Caco-2 (cell line): Measurements from ENCODE around the gene CCDC197. TPM values are rescaled to one million over a fixed set of nuclear protein-coding genes. Genes with fewer than 3 reads are reported as not detected.

ENCODE experiments used
- BruUV-seq: library from RNA; stranded (reverse); fragments of 400-500 nt; replicated peaks from 2 replicates; lab custom pipeline; 2021; lab: Mats Ljungman, UMichigan
- CTCF ChIA-PET: fragments of 300-600 bp; sonication (Branson Sonifier 250); formaldehyde crosslinking; loops from one replicate; lab custom pipeline; 2022; ENCODE audit warnings: antibody characterized with exemption; lab: Charles Lee
- POLR2A ChIA-PET: fragments of 300-600 bp; sonication (Branson Sonifier 250); formaldehyde crosslinking; loops from one replicate; lab custom pipeline; 2022; ENCODE audit warnings: antibody characterized with exemption; lab: Charles Lee
- DNase-seq, 2 experiments: peaks; one replicate each; pipeline versions ENCODE4 v3.0.0 to v3.0.0-alpha.2; 2020 to 2022
- H3K27me3 ChIP-seq: replicated peaks from 2 replicates; pipeline ENCODE4 v1.6.0; 2011; ENCODE audit warnings: low read length; ENCODE audit not compliant: control insufficient read depth, insufficient read depth
- H3K36me3 ChIP-seq: 2 replicates; pipeline ENCODE4 v1.5.1; 2011; ENCODE audit warnings: low read length; ENCODE audit not compliant: control insufficient read depth, insufficient read depth
- H3K4me1 ChIP-seq: fragments of 250-450 bp; sonication (Bioruptor Pico); 2 replicates; pipeline ENCODE4 v1.5.1; 2020; ENCODE audit warnings: mild to moderate bottlenecking
- H3K4me3 ChIP-seq: 2 replicates; pipeline ENCODE4 v1.5.1; 2011; ENCODE audit warnings: low read depth, mild to moderate bottlenecking, control low read depth, low read length
- H3K9me3 ChIP-seq: fragments of 250-450 bp; sonication (Bioruptor Pico); 2 replicates; pipeline ENCODE4 v1.5.1; 2020; ENCODE audit warnings: mild to moderate bottlenecking, moderate library complexity
- H3K27ac Mint-ChIP-seq: one replicate; pipeline ENCODE4 v1.8.0; 2022; ENCODE audit warnings: mixed read lengths; ENCODE audit not compliant: unreplicated experiment
- H3K27me3 Mint-ChIP-seq: one replicate; pipeline ENCODE4 v1.8.0; 2022; ENCODE audit warnings: mixed read lengths; ENCODE audit not compliant: insufficient read depth, unreplicated experiment
- H3K36me3 Mint-ChIP-seq: one replicate; pipeline ENCODE4 v1.8.0; 2022; ENCODE audit warnings: mild to moderate bottlenecking, mixed read lengths; ENCODE audit not compliant: insufficient read depth, unreplicated experiment
- H3K4me1 Mint-ChIP-seq: one replicate; pipeline ENCODE4 v1.8.0; 2022; ENCODE audit warnings: low read depth, mixed read lengths; ENCODE audit not compliant: unreplicated experiment
- H3K4me3 Mint-ChIP-seq: one replicate; pipeline ENCODE4 v1.8.0; 2022; ENCODE audit warnings: mild to moderate bottlenecking, moderate library complexity, mixed read lengths; ENCODE audit not compliant: unreplicated experiment
- H3K9me3 Mint-ChIP-seq: one replicate; pipeline ENCODE4 v1.8.0; 2022; ENCODE audit warnings: mixed read lengths; ENCODE audit not compliant: unreplicated experiment
- CTCF ChIP-seq, 2 experiments: fragments of 200-600 bp in 1 of 2; IDR thresholded peaks; 1 replicate in 1 of 2; 2 replicates in 1 of 2; pipeline versions ENCODE4 v1.5.1 to v1.8.0; 2011 to 2022; ENCODE audit warnings: antibody characterized with exemption in 1 of 2, control low read depth in 1 of 2, inconsistent platforms in 1 of 2, low read depth in 1 of 2, low read length in 1 of 2, mild to moderate bottlenecking in 1 of 2, moderate library complexity in 1 of 2; ENCODE audit not compliant: insufficient read depth in 1 of 2, severe bottlenecking in 1 of 2, unreplicated experiment in 1 of 2
- intact Hi-C: fragments of 100-400 bp; cut with micrococcal nuclease; formaldehyde crosslinking; loops from one replicate; pipeline ENCODE4 v1.10.0; 2022; ENCODE audit not compliant: unreplicated experiment
- total RNA-seq: library from RNA; stranded (reverse); gene quantifications from 2 replicates; pipeline ENCODE4 v1.2.3, GENCODE V29; 2022

Gene CCDC197
- total RNA-seq, 1 experiment from 2014 or later: not detected

GRCh38 chr14:94038510-94038909, 41.4 kb downstream of the CCDC197 start:
- no peak for DNase-seq
- no peaks in the 10 kb centered on the region for H3K27me3 ChIP-seq
- H3K4me3 ChIP-seq: no peak overlapping the region
- H3K36me3 ChIP-seq: no peaks in the 10 kb centered on the region
- no TSS peak for BruUV-seq
- no peak overlapping the region for H3K27ac Mint-ChIP-seq
- intact Hi-C loops: loop anchor here (10.0 kb wide), 1 partner anchor 266 kb away; no protein-coding TSS in a partner anchor
- H3K4me1 ChIP-seq: no peaks in the 10 kb centered on the region
- H3K4me3 Mint-ChIP-seq: no peak overlapping the region
- ChIA-PET CTCF (no interaction called here), POLR2A (no interaction called here)
- H3K9me3 ChIP-seq: no peaks in the 10 kb centered on the region
- no peak for TF ChIP-seq CTCF (IDR thresholded peaks at IDR 0.05; ENCODE audit: insufficient read depth in 1 of 2, low read depth in 1 of 2, low read length in 1 of 2, severe bottlenecking in 1 of 2, unreplicated experiment in 1 of 2)
- no peaks in the 10 kb centered on the region for H3K27me3 Mint-ChIP-seq
- H3K36me3 Mint-ChIP-seq: peaks cover 13% of the 10 kb centered on the region
- no peaks in the 10 kb centered on the region for H3K9me3 Mint-ChIP-seq
- H3K4me1 Mint-ChIP-seq: peaks cover 4% of the 10 kb centered on the region

- CTCF ChIA-PET: no interaction called here
- no peaks in the 10 kb centered on the region for H3K36me3 ChIP-seq
- H3K4me1 ChIP-seq: no peaks in the 10 kb centered on the region
- H3K27me3 ChIP-seq: no peaks in the 10 kb centered on the region
- DNase-seq: no peak
- H3K4me1 Mint-ChIP-seq: peaks cover 4% of the 10 kb centered on the region
- POLR2A ChIA-PET: no interaction called here
- H3K9me3 ChIP-seq: no peaks in the 10 kb centered on the region
- TF ChIP-seq CTCF (IDR thresholded peaks at IDR 0.05; ENCODE audit: insufficient read depth in 1 of 2, low read depth in 1 of 2, low read length in 1 of 2, severe bottlenecking in 1 of 2, unreplicated experiment in 1 of 2): no peak
- intact Hi-C loops: loop anchor here (10.0 kb wide), 1 partner anchor 266 kb away; no protein-coding TSS in a partner anchor
- no peaks in the 10 kb centered on the region for H3K9me3 Mint-ChIP-seq
- H3K4me3 ChIP-seq: no peak overlapping the region
- H3K36me3 Mint-ChIP-seq: peaks cover 13% of the 10 kb centered on the region
- no peaks in the 10 kb centered on the region for H3K27me3 Mint-ChIP-seq
- no TSS peak for BruUV-seq
- H3K4me3 Mint-ChIP-seq: no peak overlapping the region
- no peak overlapping the region for H3K27ac Mint-ChIP-seq
These were observed 42.0 kb downstream of the CCDC197 start for GRCh38 chr14:94038921-94039629.

GRCh38 chr14:94040247-94040646, 43.1 kb downstream of the CCDC197 start:
- no peak for TF ChIP-seq CTCF (IDR thresholded peaks at IDR 0.05; ENCODE audit: insufficient read depth in 1 of 2, low read depth in 1 of 2, low read length in 1 of 2, severe bottlenecking in 1 of 2, unreplicated experiment in 1 of 2)
- intact Hi-C loops: no loop called here
- no peak overlapping the region for H3K4me3 Mint-ChIP-seq
- ChIA-PET POLR2A (no interaction called here), CTCF (no interaction called here)
- peaks cover 18% of the 10 kb centered on the region for H3K36me3 Mint-ChIP-seq
- Histone ChIP-seq H3K36me3 (no peaks in the 10 kb centered on the region), H3K27me3 (no peaks in the 10 kb centered on the region), H3K4me1 (no peaks in the 10 kb centered on the region), H3K9me3 (no peaks in the 10 kb centered on the region), H3K4me3 (no peak overlapping the region)
- H3K9me3 Mint-ChIP-seq: no peaks in the 10 kb centered on the region
- peaks cover 4% of the 10 kb centered on the region for H3K4me1 Mint-ChIP-seq
- no peaks in the 10 kb centered on the region for H3K27me3 Mint-ChIP-seq
- DNase-seq: no peak
- BruUV-seq: no TSS peak
- H3K27ac Mint-ChIP-seq: peak overlapping the region; percentile 60
